ENCODE data around the gene GOLGA6L24.
"Not testable (repeated sequence)": the region's sequence is repeated elsewhere in the genome, so short reads cannot be mapped to it uniquely, and the experiment has no call there.

- not testable (repeated sequence) for TF ChIP-seq TAF1 (IDR thresholded peaks at IDR 0.05; ENCODE audit: borderline replicate concordance, low read depth, low read length); POLR2AphosphoS5 (IDR thresholded peaks at IDR 0.05; ENCODE audit: low read depth, low read length); POLR2A (IDR thresholded peaks at IDR 0.05; ENCODE audit: low read depth, low read length)
Observed at GRCh38 chr15:28380053-28380452, 22.2 kb upstream of the GOLGA6L24 start.
